Trophoblast cell (in vitro differentiated cells and primary cell): ENCODE results near the gene VPS26C.

Experiments
- DNase-seq, 2 donors: peaks; one replicate each; pipeline ENCODE4 v3.0.0-alpha.2; 2016
- H2AFZ ChIP-seq: 2 replicates; pipeline ENCODE4 v1.6.1; 2013; ENCODE audit warnings: low read length, moderate library complexity, mild to moderate bottlenecking; ENCODE audit not compliant: insufficient read depth, poor library complexity
- H2AK5ac ChIP-seq: 2 replicates; pipeline ENCODE4 v1.6.1; 2013; ENCODE audit warnings: mild to moderate bottlenecking, low read length
- H2BK120ac ChIP-seq: 2 replicates; pipeline ENCODE4 v1.6.1; 2013; ENCODE audit warnings: low read length, mild to moderate bottlenecking, moderate library complexity; ENCODE audit not compliant: insufficient read depth, poor library complexity
- H2BK12ac ChIP-seq: 2 replicates; pipeline ENCODE4 v1.6.1; 2013; ENCODE audit warnings: mild to moderate bottlenecking, low read length, moderate library complexity
- H2BK5ac ChIP-seq: 2 replicates; pipeline ENCODE4 v1.6.1; 2013; ENCODE audit warnings: low read length, low read depth, moderate library complexity, mild to moderate bottlenecking; ENCODE audit not compliant: poor library complexity
- H3K14ac ChIP-seq: 2 replicates; pipeline ENCODE4 v1.6.1; 2013; ENCODE audit warnings: mild to moderate bottlenecking, low read length
- H3K18ac ChIP-seq: 2 replicates; pipeline ENCODE4 v1.6.1; 2013; ENCODE audit warnings: mild to moderate bottlenecking, low read length
- H3K23ac ChIP-seq: 2 replicates; pipeline ENCODE4 v1.6.1; 2013; ENCODE audit warnings: low read length
- H3K27ac ChIP-seq: 2 replicates; pipeline ENCODE4 v1.5.1; 2013; ENCODE audit warnings: low read depth, mild to moderate bottlenecking, inconsistent platforms, low read length, moderate library complexity
- H3K27me3 ChIP-seq: 2 replicates; pipeline ENCODE4 v1.6.1; 2013; ENCODE audit warnings: inconsistent platforms, mild to moderate bottlenecking, low read length, moderate library complexity; ENCODE audit not compliant: insufficient read depth
- H3K36me3 ChIP-seq, 2 experiments: 1 replicate in 1 of 2; 2 replicates in 1 of 2; pipeline ENCODE4 v1.6.1; 2013; ENCODE audit warnings: low read length in 2 of 2, mild to moderate bottlenecking in 2 of 2, moderate library complexity in 1 of 2; ENCODE audit not compliant: insufficient read depth in 2 of 2, control insufficient read depth in 1 of 2
- H3K4ac ChIP-seq: 2 replicates; pipeline ENCODE4 v1.6.1; 2013; ENCODE audit warnings: low read depth, mild to moderate bottlenecking, low read length, moderate library complexity
- H3K4me1 ChIP-seq, 2 experiments: 1 replicate in 1 of 2; 2 replicates in 1 of 2; pipeline ENCODE4 v1.6.1; 2013; ENCODE audit warnings: low read length in 2 of 2, mild to moderate bottlenecking in 2 of 2, moderate library complexity in 1 of 2; ENCODE audit not compliant: insufficient read depth in 2 of 2, control insufficient read depth in 1 of 2
- H3K4me2 ChIP-seq: 2 replicates; pipeline ENCODE4 v1.6.1; 2013; ENCODE audit warnings: inconsistent platforms, mild to moderate bottlenecking, low read length, moderate library complexity
- H3K4me3 ChIP-seq: 2 replicates; pipeline ENCODE4 v1.5.1; 2013; ENCODE audit warnings: mild to moderate bottlenecking, low read depth, low read length, inconsistent platforms
- H3K79me1 ChIP-seq: one replicate; pipeline ENCODE4 v1.6.1; 2013; ENCODE audit warnings: low read length
- H3K79me2 ChIP-seq: 2 replicates; pipeline ENCODE4 v1.6.1; 2013; ENCODE audit warnings: low read length, mild to moderate bottlenecking; ENCODE audit not compliant: control insufficient read depth, insufficient read depth, poor library complexity
- H3K9ac ChIP-seq: 2 replicates; pipeline ENCODE4 v1.6.1; 2013; ENCODE audit warnings: mild to moderate bottlenecking, low read length
- H3K9me3 ChIP-seq: 2 replicates; pipeline ENCODE4 v1.6.1; 2013; ENCODE audit warnings: low read depth, mild to moderate bottlenecking, control low read depth, inconsistent platforms, low read length; ENCODE audit not compliant: insufficient read depth
- H4K12ac ChIP-seq: 2 replicates; pipeline ENCODE4 v1.6.1; 2013; ENCODE audit warnings: low read depth, mild to moderate bottlenecking, low read length, moderate library complexity
- H4K8ac ChIP-seq: 2 replicates; pipeline ENCODE4 v1.6.1; 2013; ENCODE audit warnings: low read depth, mild to moderate bottlenecking, low read length, moderate library complexity
- H4K91ac ChIP-seq: one replicate; pipeline ENCODE4 v1.6.1; 2013; ENCODE audit warnings: low read depth, mild to moderate bottlenecking, low read length, moderate library complexity
- WGBS: extraction: QIAGEN DNeasy Blood & Tissue Kit; methylation state at CpG from one replicate; pipeline ENCODE4 v1.1.7; 2013; ENCODE audit warnings: missing lambda C conversion rate; ENCODE audit not compliant: insufficient read length, insufficient coverage; ENCODE audit errors: extremely low coverage; 5-methylcytosine and 5-hydroxymethylcytosine counted together

The VPS26C gene

DNA sequence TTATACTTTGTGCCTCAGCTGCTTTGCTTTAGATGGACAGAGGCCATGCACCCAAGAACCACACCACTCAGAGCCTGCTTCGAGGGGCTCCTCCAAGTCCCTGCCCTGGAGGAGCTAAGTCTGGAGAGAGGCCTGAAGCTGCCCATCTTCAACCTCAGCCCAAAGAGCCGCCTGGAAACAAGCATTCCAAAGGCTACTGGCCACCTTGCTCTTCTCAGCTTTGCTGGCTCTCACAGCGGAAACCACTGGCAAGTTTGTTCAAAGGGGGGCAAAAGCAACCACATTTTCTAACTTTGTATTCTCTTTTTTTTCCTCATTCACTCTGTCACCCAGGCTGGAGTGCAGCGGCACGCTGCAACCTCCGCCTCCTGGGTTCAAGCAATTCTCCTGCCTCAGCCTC, 23.2 kb downstream of the VPS26C start:
- H4K91ac ChIP-seq: no peak overlapping the region
- H3K36me3 ChIP-seq: peaks cover under 1% of the 10 kb centered on the region in 2 experiments
- H3K14ac ChIP-seq: no peak overlapping the region
- DNase-seq: no peak
- H3K9ac ChIP-seq: no peak overlapping the region
- H3K4me2 ChIP-seq: no peak overlapping the region
- no peak overlapping the region for H4K12ac ChIP-seq
- H3K79me1 ChIP-seq: no peaks in the 10 kb centered on the region
- H3K18ac ChIP-seq: no peak overlapping the region
- no peak overlapping the region for H3K27ac ChIP-seq
- no peak overlapping the region for H3K4ac ChIP-seq
- no peak overlapping the region for H2AK5ac ChIP-seq
- no CpG with 5 or more reads among the region's 6 CpGs for WGBS
- no peak overlapping the region for H3K23ac ChIP-seq
- no peak overlapping the region for H2AFZ ChIP-seq
- no peak overlapping the region for H2BK120ac ChIP-seq
- H3K79me2 ChIP-seq: no peaks in the 10 kb centered on the region
- no peaks in the 10 kb centered on the region for H3K27me3 ChIP-seq
- no peak overlapping the region for H2BK12ac ChIP-seq
- H4K8ac ChIP-seq: no peak overlapping the region
- no peaks in the 10 kb centered on the region for H3K9me3 ChIP-seq
- peaks cover 0 to 7% of the 10 kb centered on the region in 2 experiments for H3K4me1 ChIP-seq
- H2BK5ac ChIP-seq: no peak overlapping the region
- H3K4me3 ChIP-seq: no peak overlapping the region

DNA sequence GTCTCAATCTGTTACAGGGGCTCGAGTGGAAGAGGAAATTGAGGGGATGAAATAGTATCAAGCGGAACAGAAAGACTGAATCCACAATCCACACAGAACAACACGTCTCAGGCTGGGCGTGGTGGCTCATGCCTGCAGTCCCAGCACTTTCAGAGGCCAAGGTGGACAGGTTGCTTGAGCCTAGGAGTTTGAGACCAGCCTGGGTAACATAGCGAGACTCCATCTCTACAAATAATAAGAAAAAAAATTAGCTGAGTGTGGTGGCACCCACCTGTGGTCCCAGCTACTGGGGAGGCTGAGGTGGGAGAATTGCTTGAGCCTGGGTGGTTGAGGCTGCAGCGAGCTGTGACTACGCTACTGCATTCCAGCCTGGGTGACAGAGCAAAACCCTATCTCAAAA, 25.7 kb downstream of the VPS26C start:
- no peak overlapping the region for H3K27ac ChIP-seq
- no peak overlapping the region for H2BK12ac ChIP-seq
- WGBS: no CpG with 5 or more reads among the region's 7 CpGs
- no peak overlapping the region for H2AFZ ChIP-seq
- DNase-seq: no peak
- H4K91ac ChIP-seq: no peak overlapping the region
- no peak overlapping the region for H3K4me3 ChIP-seq
- H4K8ac ChIP-seq: no peak overlapping the region
- H3K23ac ChIP-seq: no peak overlapping the region
- H3K9ac ChIP-seq: no peak overlapping the region
- no peaks in the 10 kb centered on the region for H3K79me1 ChIP-seq
- H2BK120ac ChIP-seq: no peak overlapping the region
- H3K4ac ChIP-seq: no peak overlapping the region
- no peak overlapping the region for H3K18ac ChIP-seq
- H3K36me3 ChIP-seq: peaks cover 5 to 6% of the 10 kb centered on the region in 2 experiments
- H4K12ac ChIP-seq: no peak overlapping the region
- H3K79me2 ChIP-seq: no peaks in the 10 kb centered on the region
- H3K14ac ChIP-seq: no peak overlapping the region
- H3K9me3 ChIP-seq: no peaks in the 10 kb centered on the region
- no peak overlapping the region for H3K4me2 ChIP-seq
- no peaks in the 10 kb centered on the region for H3K27me3 ChIP-seq
- H2BK5ac ChIP-seq: no peak overlapping the region
- H2AK5ac ChIP-seq: no peak overlapping the region
- H3K4me1 ChIP-seq: peaks cover 0 to 7% of the 10 kb centered on the region in 2 experiments

GRCh38 chr21:37240978-37241377, 26.2 kb downstream of the VPS26C start:
- no peak overlapping the region for H3K27ac ChIP-seq
- H2AFZ ChIP-seq: no peak overlapping the region
- H3K36me3 ChIP-seq: peaks cover 6% of the 10 kb centered on the region in 2 experiments
- no peak overlapping the region for H3K4me2 ChIP-seq
- H3K14ac ChIP-seq: no peak overlapping the region
- no peak overlapping the region for H3K4me3 ChIP-seq
- H3K23ac ChIP-seq: no peak overlapping the region
- H2BK120ac ChIP-seq: no peak overlapping the region
- H3K79me2 ChIP-seq: no peaks in the 10 kb centered on the region
- H2BK5ac ChIP-seq: no peak overlapping the region
- H3K4me1 ChIP-seq: peaks cover 0 to 7% of the 10 kb centered on the region in 2 experiments
- H3K79me1 ChIP-seq: no peaks in the 10 kb centered on the region
- no peak overlapping the region for H3K18ac ChIP-seq
- H3K27me3 ChIP-seq: no peaks in the 10 kb centered on the region
- no peak overlapping the region for H2AK5ac ChIP-seq
- H2BK12ac ChIP-seq: no peak overlapping the region
- no peak overlapping the region for H4K91ac ChIP-seq
- no peak overlapping the region for H3K4ac ChIP-seq
- H3K9me3 ChIP-seq: no peaks in the 10 kb centered on the region
- no peak overlapping the region for H3K9ac ChIP-seq
- no peak for DNase-seq
- no peak overlapping the region for H4K12ac ChIP-seq
- WGBS: no CpG with 5 or more reads among the region's 8 CpGs
- H4K8ac ChIP-seq: no peak overlapping the region

DNA sequence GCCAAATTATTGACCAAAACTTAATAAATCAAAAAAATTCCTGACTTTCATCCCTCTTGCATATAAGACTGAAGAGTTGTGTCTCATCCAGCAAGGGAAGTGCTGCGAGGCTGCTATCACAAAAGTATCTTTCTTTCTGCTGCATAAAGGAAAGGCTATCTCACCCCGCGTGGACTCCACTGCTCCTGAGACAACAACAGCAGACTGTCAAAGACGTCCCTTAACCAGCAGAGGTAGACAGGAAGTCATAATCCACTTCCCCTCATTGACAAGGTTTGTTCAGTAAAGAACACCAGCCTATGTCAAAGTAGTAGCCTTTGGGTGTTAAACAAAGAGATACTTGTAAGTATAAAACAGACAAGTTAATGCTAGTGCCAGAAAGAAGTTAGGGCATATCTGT, 29.4 kb downstream of the VPS26C start:
- Histone ChIP-seq H3K27ac (no peak overlapping the region), H2BK12ac (no peak overlapping the region)

More for the DNA sequence above, 29.4 kb downstream of the VPS26C start:
- Histone ChIP-seq H3K4me1 (no peaks in the 10 kb centered on the region), H2BK120ac (no peak overlapping the region), H3K14ac (no peak overlapping the region), H4K12ac (no peak overlapping the region), H3K4ac (no peak overlapping the region), H3K79me1 (no peaks in the 10 kb centered on the region), H3K23ac (no peak overlapping the region), H3K79me2 (no peaks in the 10 kb centered on the region), H2AFZ (no peak overlapping the region), H3K9ac (no peak overlapping the region), H4K8ac (no peak overlapping the region), H2BK5ac (no peak overlapping the region), H3K18ac (no peak overlapping the region), H3K9me3 (no peaks in the 10 kb centered on the region), H3K4me3 (no peak overlapping the region), H3K27me3 (no peaks in the 10 kb centered on the region), H3K4me2 (no peak overlapping the region), H2AK5ac (no peak overlapping the region), H3K36me3 (peaks cover 14 to 15% of the 10 kb centered on the region in 2 experiments), H4K91ac (no peak overlapping the region)
- no peak for DNase-seq
- no CpG with 5 or more reads among the region's 4 CpGs for WGBS
